Stimulated activated CD8-positive, alpha-beta memory T cell treated with anti-CD3 and anti-CD28 coated beads, Interleukin-7, amount 100 ng/mL, for 4 hours (primary cell): ENCODE measurements around the gene SFXN5.

Experiments
- DNase-seq, 2 donors: peaks; one replicate each; pipeline ENCODE4 v3.0.0-alpha.2; 2020; ENCODE audit warnings: low read depth in 2 of 2

Gene SFXN5

DNA sequence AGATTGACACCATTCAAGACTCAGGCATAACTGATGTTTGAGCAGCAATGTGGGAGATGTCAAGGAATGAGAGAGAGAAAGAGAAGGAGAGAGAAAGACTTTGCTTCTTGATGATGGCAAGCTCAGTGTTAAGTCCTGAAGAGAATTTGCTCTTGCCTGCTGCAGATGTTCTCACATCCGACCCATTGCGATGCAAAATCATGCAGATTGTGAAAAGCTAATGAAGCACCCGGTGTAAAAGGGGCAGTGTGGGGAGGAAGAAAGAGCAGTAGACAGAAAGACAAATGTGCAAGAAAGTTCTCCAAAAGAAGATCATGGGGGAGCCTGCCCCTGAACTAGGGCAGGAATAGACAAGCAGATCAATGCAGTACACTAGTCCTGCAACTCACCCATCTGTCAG, 96.5 kb downstream of the SFXN5 start:
- DNase-seq: no peak

DNA sequence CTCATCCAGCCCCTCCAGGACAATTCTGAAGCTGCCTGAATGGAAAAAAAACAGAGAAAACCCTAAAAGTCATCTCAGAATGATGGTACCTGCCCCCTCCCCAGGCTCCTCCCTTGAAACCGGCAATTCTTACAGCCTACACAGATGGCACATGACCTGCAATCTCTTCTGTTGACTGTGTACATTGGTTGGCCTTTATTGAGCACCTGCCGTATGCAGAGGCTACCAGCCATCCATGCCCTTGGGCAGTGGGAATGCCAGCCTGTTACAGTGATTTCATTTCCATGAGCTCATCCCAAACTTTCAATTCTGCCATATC, 97.1 kb downstream of the SFXN5 start:
- no peak for DNase-seq

DNA sequence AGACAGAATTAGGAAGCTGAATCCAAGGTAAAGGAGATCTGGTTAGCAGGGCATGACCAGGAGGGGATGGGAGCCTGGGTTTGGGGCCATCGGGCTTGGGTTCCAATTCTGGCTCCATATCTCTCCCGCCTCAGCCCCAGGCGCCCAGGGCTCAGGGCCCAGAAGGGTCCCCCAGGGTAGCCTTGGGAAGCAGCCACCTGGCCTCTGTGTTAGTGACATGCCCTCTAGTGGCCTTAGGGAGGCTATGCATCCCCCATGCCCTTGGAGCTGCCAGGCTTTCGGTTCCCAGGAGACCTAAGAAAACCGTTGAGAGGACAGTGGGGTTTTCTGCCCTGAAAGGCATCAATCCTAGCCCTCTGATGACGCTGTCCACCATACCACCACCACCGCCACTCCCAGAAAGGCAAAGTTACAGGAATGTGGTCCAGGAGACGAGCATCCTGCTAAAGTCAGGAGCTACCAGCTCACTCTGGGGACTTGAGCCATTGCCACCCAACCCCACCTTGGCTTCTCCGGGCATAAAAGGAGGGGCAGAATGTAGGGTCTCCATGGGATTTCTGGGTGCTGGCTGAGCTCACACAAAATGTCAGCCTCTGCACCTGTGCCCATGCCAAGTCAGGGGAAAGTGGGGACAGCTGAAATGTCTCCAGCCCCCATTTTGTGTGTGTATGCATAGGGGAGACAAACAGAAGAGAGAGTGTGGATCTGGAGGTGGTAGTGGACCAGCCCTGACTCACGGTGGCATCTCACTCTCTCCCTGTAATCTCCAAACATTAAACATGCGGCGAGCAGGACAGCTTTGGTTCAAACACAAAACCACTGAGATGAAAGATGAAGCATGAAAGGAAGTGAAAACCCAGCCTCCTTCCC, 97.7 kb downstream of the SFXN5 start:
- DNase-seq: no peak

DNA sequence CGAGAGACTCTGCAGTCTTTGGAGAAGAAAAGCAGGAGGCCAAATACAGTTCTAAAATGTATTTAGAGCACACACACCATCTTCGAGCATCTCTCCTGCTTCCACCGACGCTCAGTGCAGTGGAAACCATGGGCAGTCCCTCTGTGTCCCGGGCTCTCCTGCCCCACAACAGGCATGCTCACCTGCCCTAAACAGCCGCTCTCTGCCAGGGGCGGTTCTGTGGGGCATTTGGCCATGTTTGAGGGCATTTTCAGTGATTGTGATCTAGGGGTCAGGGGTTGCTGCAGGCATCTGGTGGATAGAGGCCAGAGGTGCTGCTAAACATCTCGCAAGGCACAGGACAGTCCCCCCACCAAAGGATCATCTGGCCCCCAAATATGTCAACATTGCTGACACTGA, 98.4 kb downstream of the SFXN5 start:
- no peak for DNase-seq

DNA sequence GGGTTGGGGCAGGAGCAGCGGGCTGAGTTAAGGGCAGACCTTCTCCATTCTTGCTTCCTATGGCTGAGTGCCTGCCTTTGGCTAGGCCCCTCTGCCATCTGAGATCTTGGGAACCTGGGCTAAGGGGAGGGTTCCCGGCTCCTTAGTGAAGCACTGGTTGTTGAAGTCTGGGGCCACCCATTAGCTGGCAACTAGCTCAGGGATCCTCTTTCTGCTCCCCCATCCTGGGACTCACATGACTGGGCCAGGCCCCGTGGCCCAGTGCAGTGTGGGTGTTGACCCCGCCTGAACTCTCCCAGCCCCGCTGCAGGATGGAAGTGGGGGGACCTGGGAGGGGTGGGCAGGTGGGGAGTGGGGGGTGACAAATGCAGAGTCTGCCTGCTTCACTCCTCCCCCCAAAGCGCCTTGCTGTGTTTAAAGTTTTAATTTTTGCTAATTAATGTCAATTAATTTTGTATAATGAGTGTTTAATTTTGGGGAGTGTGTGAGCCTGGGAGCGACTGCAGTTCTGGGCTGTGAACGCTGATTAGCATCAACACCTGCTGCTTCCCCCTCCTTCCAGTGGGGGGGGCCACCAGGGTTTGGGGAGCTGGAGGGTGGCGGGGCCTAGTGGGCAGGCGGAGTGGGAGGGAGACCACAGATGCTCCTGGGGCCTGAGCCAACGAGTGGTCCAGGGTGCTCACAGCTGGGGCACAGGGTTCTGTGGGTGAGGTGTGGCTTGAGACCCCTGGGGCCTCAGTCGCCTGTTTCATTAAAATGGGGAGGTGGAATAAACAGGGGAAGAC, 99.0 kb downstream of the SFXN5 start:
- DNase-seq: no peak

DNA sequence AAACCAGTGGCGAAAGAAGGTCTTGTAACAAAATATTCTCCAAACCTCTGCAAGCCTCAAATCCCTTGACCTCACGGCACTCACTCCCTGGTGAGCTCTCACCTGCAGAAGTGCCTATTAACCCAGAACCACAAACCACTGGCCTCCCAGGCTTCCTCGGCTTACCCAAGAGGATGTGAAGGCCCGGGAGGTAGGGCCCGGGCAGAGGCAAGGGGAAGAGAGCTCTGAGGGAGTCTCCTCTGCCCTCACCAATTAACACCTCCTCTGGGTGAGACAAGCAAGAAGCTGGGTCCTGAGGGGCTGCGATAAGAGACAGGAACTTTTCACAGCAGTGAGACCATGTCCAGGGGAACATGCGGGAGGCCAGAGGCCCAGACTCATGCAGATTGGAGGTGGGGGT, 100.5 kb downstream of the SFXN5 start:
- no peak for DNase-seq

DNA sequence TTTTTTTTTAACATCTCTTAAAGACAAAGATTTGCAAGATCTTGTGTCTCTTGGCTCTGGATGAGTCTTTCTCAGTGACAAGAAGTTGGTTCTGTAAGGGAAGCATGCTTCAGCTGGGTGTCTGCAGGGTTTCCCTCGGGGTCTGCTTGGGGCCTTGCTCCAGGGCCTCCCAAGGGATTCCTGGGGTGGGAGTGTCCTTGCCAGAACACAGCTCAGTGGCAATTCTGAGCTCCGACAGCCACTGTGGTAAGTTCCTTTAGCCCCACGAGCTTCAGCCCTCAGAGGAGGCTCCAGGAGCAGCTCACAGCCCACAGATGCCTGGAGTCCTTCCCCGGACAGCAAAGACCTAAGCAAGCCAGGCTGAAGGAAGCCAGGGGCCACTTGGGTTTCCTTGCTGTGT, 101.8 kb downstream of the SFXN5 start:
- DNase-seq: no peak

DNA sequence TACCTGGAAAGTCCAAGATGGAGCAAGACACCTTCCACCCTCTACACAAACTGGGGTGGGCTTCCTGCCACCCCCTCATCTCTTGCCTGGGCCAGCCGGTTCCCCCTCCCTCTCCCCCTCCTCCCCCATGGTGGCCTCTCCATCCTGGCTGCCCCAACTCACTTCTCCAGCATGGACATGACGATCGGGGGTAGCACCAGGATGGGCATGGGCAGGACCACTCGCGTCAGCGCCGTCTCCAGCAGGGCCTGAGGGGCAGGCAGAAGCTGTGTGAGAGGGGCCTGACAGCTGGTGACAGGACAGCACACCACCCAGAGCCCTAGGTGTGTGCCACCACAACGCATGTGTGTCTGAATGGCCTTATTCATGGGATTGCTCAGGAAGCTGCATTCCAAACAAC, 103.2 kb downstream of the SFXN5 start:
- DNase-seq: no peak

DNA sequence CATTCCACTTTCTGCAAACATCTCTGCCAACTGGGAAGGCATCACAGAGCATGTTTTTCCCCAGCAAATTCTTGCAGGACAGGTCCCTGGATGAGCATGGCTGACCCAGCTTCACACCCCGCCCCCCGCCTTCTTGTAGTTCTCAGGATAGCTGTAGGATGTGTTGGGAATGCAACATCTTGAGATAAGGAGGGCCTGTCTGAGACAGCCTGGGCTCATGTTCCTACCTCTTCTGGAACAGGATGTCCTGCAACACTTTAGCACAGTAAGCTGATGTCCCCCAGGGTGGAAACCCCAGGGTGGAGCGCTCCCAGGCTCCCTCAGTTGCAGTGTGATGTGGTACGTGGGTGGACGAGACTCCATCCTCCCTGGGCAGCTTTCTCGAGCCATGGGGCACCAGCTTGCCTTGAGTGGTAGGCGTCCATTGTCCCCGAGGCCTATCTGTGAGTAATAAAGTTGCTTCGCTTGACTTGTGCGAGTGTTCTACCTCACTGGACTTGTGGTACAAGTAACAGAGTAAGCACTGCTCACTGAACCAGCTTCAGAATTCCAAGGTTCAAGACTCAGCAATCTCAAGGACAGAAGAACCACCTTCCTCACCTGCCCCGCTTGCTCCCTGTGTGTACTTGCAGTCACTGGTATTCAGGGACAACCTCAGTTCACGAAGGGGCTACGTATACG, 105.6 kb downstream of the SFXN5 start:
- DNase-seq: no peak

DNA sequence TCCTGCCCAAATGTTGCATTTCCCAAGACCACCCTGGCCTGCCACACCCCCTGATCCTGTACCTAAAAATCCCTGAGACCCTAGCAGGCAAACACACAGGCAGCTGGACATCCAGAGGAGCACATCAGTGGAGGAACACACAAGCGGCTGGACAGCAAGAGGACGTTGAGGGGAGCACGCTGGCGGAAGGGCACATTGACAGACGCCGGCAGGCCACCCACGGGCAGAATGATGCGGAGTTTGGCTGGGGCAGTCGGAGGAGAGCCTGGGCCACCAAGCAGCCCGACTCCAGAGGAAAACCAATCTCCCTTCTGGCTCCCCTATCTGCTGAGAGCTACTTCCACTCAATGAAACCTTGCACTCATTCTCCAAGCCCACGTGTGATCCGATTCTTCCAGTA, 106.5 kb downstream of the SFXN5 start:
- no peak for DNase-seq

DNA sequence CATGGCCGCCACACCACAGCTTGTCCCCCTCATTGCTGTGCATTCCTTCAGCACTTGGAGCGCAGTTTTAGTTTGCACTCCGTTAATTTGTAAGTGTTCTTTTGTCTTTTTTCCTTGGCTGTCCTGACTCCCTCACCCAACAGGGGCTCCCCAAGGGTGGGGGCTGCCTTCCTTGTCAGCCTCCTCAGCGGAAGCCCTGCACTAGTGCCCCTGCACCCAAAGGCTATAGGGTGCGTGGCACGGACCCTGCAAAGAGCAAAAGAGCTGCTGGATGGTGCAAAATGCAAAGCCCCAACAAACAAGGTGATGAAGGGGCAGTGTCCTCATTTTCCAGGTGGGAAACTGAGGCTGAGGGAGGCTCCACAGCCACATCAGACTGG, 107.4 kb downstream of the SFXN5 start:
- DNase-seq: no peak

DNA sequence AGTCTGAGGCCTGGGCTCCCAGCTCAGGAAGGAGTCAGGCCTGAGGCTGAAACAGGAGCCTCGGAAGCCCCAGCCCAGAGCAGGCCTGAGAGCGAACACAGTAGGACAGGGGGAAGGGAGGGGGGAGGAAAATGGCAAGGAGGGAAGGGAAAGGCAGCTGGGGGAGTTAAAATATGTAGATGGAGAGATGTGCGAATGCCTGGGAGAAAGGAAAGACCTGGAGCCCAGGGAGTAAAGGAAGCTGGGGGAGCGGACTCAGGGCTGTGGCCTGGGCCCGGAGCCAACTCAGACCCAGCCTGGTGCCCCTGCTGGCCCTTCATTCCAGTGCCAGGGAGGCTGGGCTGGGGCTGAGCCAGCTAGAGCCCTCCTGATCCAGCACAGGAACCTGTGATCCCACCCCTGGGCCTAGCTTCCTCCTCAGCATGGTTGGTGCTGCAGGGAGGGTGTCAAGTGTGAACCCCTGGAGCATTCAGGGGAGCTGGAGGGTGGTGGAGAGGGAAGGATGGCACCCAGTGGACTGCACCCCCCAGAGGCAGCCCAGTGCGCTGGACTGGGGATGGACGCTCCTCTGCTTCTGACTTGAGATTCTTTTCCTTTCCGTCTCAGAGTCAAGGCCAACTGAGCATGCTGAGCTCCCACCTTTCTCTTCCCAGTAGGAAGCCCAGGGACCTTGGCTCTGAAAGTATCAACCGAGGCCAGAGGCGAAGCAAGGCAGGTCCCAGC, 107.9 kb downstream of the SFXN5 start:
- DNase-seq: no peak

DNA sequence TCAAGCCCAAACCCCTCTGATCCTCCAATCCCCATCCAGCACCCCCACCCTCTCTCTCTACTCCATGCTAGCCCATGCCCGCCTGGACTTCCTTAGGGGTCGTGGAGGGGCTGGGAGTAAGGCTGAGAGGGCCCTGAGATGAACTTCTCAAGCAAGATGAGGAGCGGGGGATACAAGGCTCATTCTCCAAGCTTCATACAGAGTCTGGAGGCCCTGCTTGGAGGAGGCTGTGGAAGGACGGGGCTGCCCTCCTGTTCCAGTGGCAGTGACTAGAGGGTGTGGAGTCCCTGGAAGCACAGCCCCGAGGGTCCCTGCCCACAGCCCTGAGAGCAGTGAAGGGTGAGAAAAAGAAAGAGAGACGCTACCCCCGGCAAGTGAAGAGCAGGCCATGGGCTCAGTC, 108.6 kb downstream of the SFXN5 start:
- DNase-seq: no peak

DNA sequence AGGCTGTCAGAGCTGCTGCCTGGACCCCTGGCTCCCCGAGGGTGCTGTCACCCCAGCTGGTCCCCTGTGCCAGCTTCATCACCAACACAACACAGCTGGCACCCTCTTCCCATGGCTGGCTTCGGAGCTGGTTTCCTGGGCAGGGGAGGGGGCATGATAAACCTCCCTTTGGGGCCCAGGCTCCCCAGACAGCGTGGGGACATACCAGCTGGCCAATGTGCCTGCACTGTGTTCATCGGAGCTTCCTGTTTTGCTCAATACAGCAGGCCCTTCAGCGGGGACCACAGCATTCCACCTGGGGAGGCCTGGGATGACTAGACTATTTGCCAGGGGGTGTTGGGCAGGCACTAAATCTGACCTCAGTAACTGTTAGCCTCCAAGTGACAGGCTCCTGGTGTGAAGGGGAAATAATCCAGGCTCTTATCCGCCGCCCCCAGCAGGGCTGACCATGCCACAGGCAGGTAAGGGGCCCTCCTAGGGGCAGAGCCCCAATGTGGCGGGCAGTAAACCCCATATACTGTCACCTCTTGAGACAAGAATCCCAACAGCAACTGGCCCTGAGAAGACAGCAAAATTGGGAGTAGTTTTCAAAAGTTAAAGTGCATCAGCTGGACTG, 109.6 kb downstream of the SFXN5 start:
- no peak for DNase-seq

DNA sequence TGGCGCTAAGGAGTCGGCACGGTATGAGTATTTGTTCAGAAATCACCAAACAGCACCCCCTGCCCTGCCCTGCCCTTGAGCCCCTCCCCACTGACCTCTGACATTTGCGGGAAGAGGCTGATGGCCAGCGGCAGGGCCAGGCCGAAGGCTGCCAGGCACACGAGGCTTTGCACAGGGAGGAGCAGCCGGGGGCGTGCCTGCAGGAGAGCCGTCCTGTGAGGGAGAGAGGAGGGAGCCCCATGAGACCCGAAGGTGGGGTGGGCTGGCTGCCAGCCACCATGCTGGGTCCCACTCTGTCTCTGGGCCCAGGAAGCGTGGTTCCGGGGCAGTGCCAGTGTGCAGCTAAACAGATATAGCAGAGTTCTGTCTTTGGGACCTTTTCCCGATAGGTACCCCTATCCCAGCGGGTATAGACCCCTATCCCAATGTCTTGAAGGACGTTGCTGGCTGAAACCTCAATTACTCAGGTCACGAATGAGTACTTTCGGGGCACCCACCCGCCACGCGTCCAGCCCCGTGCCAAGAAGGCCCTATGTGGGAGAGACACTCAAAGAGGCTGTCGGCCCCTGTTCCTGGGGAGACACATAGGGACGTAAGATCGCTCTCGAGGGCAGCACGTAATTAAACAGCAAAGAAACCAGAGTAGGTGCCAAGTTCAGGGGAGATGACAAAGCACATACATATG, 110.3 kb downstream of the SFXN5 start:
- DNase-seq: no peak

DNA sequence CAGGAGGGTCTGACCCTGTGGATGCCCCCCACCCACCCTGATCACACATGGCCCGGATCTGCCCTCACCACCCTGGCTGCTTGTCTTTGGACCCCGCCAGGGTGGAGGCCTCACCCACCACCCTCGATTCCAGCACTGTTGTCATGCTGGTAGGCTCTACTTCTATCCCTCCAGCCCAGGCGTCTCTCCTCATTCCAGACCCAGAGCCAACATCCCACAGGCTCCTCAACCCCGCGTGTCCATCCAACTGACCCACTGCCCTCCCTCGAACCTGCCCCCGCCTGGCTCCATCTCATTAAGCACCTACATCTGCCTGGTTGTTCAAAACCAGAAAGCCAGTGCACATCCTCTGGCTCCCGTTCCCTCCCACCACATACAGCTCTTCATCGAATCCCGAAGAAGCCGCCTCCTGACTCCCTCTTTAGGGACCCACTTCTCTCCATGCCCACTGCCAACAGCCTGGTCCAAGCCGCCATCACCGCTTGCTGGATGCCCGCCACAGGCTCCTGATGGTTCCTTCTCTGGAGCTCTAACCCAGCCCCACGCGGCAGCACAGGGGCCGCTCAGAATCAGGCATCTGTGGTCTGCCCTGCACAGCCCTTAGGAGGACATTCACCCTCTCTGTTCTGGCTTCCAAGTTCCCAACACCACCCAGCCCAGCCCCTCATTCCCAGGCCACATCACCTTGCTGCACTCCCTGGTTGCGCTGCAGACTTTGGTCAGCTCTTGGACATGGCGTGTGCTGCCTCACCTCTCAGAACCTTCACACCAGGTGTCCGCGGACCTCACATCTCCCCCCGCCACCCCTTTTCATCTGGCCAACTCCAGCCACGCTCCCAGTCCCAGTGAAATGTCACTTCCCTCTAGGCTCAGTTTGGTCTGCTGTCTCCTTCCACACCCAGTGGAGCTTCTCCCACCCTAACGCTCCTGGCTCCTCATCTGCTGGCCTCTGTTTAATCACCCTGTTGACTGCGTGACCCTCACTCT, 111.2 kb downstream of the SFXN5 start:
- DNase-seq: no peak

DNA sequence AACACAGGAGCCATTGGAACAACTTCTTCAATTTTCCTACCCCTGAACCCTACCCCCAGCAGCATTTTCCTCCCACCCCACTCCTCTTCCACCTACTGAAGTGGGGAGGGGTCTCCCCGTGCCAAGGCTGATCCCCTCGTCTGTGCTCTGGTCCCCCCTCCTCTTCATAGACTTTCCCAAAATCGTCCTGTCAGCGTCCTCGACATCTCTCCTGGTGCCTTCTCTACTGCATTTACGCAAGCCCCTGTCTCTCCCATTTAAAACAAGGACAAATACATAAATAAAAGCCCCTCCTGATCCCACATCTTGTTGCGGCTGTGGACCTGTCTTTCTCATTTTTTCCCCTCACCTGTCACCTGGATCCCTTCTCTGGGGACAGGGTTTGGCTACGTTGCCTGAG, 112.0 kb downstream of the SFXN5 start:
- no peak for DNase-seq

DNA sequence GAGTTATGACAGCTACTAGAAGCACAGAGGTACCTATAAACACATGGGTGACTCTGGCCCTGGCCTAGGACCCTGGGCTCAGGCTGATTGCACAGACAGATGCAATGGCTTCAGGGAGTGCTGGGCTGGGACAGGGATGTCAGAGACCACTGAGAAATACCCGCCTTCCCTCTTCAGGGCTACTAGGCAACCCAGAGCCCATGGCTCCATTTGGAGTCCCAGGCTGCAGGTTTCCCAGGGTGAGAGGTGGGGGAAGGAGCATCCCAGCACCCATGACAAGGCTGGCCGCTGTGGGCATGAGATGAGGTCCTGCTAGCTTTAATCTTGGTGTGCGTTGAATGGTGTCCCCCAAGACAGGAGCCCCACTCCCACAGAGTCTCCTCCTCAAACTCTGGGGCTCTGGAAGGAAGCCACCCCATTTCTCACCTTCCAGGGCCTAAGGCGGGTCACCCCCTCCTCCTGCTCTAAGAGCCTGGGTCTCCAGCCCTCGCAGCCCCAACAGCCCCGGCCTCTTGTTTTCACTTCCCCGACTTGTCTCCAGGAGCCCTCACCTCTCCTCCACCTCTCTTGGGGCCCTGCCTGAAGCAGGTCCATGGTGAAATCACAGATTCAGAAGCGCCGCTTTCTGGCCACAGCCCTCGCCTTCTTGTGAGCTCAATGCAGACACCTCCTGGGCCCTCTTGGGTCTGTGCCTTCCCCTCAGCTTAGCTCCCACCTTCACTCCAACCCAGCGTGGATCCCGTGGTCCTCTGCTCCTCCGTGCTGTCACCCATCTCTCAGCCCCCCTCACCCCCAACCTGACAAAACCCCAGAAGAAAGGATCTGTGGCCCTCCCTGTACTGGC, 112.7 kb downstream of the SFXN5 start:
- DNase-seq: no peak

DNA sequence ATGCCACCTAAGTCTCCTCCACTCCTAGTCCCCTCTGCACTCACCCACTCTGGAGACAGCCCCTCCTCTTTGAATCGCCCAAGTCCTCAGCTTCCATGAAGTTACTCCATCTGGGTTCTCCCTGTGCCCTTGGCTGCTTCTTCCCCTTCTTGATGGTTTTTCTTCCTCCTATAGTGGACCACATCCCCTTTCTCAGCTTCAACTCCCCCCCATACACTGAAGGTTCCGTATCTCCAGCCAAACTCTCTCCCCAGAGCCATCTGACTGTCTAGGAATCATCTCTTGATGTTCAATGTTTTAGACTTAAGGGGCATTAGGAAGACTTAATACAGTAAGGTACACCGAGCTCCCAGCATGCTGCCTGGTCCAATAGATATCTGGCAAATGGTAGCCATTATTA, 114.6 kb downstream of the SFXN5 start:
- DNase-seq: no peak
